GM18907 (cell line): ENCODE results near the gene TMEM98.
"Not testable (repeated sequence)": the region's sequence is repeated elsewhere in the genome, so short reads cannot be mapped to it uniquely, and the experiment has no call there.

Experiments
- ATAC-seq: cut with Tn5 transposase; IDR thresholded peaks from one replicate; pipeline ENCODE4 v1.9.1; 2021; ENCODE audit warnings: mild to moderate bottlenecking, moderate library complexity; ENCODE audit not compliant: unreplicated experiment

The TMEM98 gene

GRCh38 chr17:32914181-32914580 is 13.8 kb upstream of the TMEM98 start:
- ATAC-seq, result no peak

- no peak for ATAC-seq
Measured at GRCh38 chr17:32915245-32915644, 12.7 kb upstream of the TMEM98 start.

- no peak for ATAC-seq
Measured at GRCh38 chr17:32916134-32916533, 11.8 kb upstream of the TMEM98 start.

- no peak for ATAC-seq
Measured at GRCh38 chr17:32917081-32917480, 10.9 kb upstream of the TMEM98 start.

GRCh38 chr17:32917842-32918241 is 10.1 kb upstream of the TMEM98 start:
- ATAC-seq, result no peak

- ATAC-seq, result not testable (repeated sequence)
Measured at GRCh38 chr17:32919876-32920275, 8.1 kb upstream of the TMEM98 start.

- ATAC-seq, result no peak
Measured at GRCh38 chr17:32920293-32920692, 7.7 kb upstream of the TMEM98 start.

GRCh38 chr17:32921017-32921416 is 6.9 kb upstream of the TMEM98 start:
- no peak for ATAC-seq

GRCh38 chr17:32923905-32924304 is 4.0 kb upstream of the TMEM98 start:
- not testable (repeated sequence) for ATAC-seq

GRCh38 chr17:32926183-32926582 is 1.8 kb upstream of the TMEM98 start:
- ATAC-seq, result no peak

- ATAC-seq, result not testable (repeated sequence)
Measured at GRCh38 chr17:32926789-32927188, 1.2 kb upstream of the TMEM98 start.

GRCh38 chr17:32927201-32927723 is 691 bp upstream of the TMEM98 start:
- ATAC-seq, result no peak

GRCh38 chr17:32928586-32929535 is 908 bp downstream of the TMEM98 start:
- no peak for ATAC-seq

- no peak for ATAC-seq
Measured at GRCh38 chr17:32929588-32929987, 1.6 kb downstream of the TMEM98 start.

GRCh38 chr17:32930512-32930911 is 2.6 kb downstream of the TMEM98 start:
- ATAC-seq, result no peak

- no peak for ATAC-seq
Measured at GRCh38 chr17:32931686-32932085, 3.7 kb downstream of the TMEM98 start.

- no peak for ATAC-seq
Measured at GRCh38 chr17:32933881-32934280, 5.9 kb downstream of the TMEM98 start.

GRCh38 chr17:32935726-32936125 is 7.8 kb downstream of the TMEM98 start:
- ATAC-seq, result no peak

- ATAC-seq, result no peak
Measured at GRCh38 chr17:32936186-32936893, 8.4 kb downstream of the TMEM98 start.

- ATAC-seq, result no peak
Measured at GRCh38 chr17:32936894-32937500, 9.0 kb downstream of the TMEM98 start.

- ATAC-seq, result no peak
Measured at GRCh38 chr17:32940706-32941390, 12.9 kb downstream of the TMEM98 start.
